HG03565 (cell line): ENCODE results near the gene PIN1.
A peak's percentile ranks its signal among the peaks of the same experiment; 100 is the strongest.
"Not testable (repeated sequence)": the region's sequence is repeated elsewhere in the genome, so short reads cannot be mapped to it uniquely, and the experiment has no call there.

ENCODE experiments used
- ATAC-seq: cut with Tn5 transposase; IDR thresholded peaks from one replicate; pipeline ENCODE4 v1.9.1; 2021; ENCODE audit warnings: mild to moderate bottlenecking, moderate library complexity; ENCODE audit not compliant: unreplicated experiment

PIN1 gene

GRCh38 chr19:9834726-9835506 lies at the start of gene PIN1:
Gene PIN1, plus strand, starts transcription at chr19:9835318. Its CDS starts 27 bp downstream, at chr19:9835345.
- peak; percentile 94 for ATAC-seq

- peak; percentile 54 for ATAC-seq
These were observed 49.5 kb upstream of the PIN1 start for GRCh38 chr19:9785367-9786331.

- no peak for ATAC-seq
These were observed 48.8 kb upstream of the PIN1 start for GRCh38 chr19:9786342-9786741.

- no peak for ATAC-seq
These were observed 48.3 kb upstream of the PIN1 start for GRCh38 chr19:9786819-9787218.

DNA sequence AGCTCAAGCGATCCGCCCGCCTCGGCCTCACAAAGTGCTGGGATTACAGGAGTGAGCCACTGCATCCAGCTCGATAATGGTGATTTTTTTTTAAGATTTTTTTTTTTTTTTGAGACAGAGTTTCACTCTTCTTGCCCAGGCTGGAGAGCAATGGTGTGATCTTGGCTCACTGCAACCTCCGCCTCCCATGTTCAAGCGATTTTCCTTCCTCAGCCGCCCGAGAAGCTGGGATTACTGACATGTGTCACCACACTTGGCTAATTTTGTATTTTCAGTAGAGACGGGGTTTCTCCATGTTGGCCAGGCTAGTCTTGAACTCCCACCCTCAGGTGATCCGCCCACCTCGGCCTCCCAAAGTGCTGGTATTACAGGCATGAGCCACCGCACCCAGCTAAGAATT lies 46.5 kb upstream of the PIN1 start:
- not testable (repeated sequence) for ATAC-seq

GRCh38 chr19:9789066-9789465 lies 46.1 kb upstream of the PIN1 start:
- ATAC-seq: no peak

DNA sequence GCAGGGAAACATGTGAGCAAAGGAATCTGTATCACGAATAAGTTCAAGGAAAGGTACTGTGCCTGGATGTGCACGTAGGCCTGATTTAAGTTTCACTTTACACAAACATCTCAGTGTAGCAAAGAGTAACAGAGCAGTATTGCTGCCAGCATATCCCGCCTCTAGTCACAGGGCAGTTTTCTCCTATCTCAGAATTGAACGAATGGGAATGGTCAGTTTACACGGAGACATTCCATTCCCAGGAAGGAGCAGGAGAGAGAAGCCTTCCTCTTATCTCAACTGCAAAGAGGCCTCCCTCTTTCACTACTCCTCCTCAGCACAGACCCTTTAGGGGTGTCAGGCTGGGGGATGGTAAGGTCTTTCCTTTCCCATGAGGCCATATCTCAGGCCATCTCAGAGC lies 45.5 kb upstream of the PIN1 start:
- ATAC-seq: not testable (repeated sequence)

GRCh38 chr19:9791073-9791367 lies 44.1 kb upstream of the PIN1 start:
- not testable (repeated sequence) for ATAC-seq

GRCh38 chr19:9791552-9792205 lies 43.4 kb upstream of the PIN1 start:
- no peak for ATAC-seq

DNA sequence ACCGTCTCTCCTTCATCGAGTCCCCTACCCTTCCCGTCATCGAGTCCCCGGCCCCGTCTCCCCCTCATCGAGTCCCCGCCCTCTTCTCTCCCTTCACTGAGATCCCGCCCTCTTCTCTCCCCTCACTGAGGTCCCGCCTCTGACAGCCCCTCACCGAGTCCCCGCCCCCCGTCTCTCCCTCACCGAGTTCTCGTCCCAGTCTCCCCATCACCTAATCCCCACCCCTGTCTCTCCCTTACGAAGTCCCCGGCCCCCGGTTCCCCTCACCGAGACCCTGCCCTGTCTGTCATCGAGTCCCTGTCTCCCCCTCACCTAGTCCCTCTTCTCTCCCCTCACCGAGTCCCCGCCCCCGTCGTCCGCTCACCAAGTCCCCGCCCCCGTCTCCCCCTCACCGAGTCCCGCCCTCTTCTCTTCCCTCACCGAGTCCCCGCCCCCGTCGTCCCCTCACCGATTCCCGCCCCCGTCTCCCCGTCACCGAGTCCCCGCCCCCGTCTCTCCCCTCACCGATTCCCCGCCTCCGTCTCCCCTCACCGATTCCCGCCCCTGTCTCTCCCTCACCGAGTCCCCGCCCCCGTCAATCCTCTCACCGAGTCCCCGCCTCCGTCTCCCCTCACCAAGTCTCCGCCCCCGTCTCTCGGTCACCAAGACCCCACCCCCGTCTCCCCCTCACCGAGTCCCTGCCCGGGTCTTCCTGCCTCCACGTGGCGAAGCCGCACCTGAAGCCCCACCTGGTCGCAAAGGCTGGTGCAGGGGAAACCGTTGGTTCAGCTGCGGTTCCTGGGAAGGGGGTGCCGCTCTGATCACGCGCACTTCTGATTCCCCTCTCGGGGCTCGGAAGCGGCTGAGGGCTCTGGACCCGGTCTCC lies 42.7 kb upstream of the PIN1 start:
- no peak for ATAC-seq

DNA sequence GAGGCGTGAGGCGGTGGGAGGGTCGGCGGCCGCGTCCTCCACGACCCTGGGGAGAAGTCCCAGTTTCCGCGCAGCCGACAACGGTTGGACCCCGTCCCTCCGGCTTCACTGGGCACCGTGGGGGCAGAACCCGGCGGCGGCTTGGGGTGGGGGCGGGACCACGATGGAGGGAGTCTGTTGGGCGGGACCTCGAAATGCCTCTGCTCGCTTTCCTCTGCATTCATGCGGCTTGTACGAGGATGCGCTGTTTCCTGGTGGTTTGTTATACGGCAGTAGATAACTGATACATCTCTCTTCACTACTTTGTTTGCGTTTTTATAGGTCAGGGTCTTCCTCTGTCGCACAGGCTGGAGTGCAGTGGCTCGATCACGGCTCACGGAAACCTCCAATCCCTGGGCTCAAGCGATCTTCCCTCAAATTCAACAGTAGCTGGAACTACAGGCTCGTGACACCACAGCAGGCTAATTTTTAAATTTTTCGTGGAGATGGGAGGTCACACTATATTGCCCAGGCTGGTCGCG lies 42.0 kb upstream of the PIN1 start:
- ATAC-seq: no peak

- ATAC-seq: peak; percentile 52
These were observed 38.9 kb upstream of the PIN1 start for GRCh38 chr19:9796113-9796773.

GRCh38 chr19:9797871-9798270 lies 37.2 kb upstream of the PIN1 start:
- no peak for ATAC-seq

DNA sequence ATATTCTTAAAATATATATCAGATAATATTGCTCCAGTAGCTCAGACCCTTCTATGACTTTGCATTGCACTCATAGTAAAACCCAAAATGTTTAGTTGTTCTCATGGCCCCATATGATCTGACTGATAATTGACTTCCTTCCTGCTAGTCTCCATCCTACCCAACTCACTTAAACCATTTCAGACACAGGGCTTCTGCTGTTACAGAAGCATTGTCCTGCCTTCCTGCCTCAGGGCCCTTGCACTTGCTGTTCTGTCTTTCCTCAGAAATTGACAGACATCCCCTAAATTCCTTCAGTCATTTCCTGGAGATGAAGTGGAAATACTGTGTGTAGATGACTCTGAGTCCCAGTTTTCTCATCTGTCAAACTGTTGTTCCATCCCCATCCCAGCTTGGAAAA lies 36.0 kb upstream of the PIN1 start:
- no peak for ATAC-seq

DNA sequence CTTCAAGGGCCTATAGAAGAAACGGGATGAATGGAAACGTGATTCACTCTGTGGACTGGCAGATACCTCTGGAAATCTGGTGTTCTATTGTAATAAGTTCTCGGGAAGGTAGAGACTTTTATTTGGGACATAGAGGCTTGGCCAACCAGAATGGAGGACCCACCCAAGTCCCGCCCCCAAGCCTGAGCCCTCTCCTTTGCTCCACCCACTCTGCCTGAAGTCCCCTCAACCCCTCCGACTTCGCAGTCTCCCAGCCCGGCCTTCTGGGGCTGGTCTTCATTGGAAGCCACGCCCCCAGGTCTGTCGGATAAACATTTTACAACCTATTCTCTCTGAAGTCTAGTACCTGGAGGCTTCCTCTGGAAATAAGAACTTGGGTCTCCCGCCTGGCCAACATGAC lies 33.1 kb upstream of the PIN1 start:
- no peak for ATAC-seq

DNA sequence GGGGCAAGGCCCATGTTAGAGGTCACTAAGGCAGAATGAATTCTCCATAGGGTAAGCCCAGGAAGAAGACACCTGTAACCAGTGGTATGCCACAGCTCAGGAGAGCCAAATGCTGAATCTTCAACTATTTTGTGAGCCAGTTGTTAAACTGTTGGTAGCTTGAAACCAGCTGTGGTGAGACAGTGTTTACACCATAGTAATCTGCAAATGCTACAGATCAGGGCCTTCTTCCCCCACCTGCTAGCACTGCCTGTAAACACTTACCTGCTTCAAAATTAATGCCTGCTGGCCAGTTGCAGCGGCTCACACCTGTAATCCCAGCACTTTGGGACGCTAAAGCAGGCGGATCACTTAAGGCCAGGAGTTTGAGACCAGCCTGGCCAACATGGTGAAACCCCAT lies 28.3 kb upstream of the PIN1 start:
- no peak for ATAC-seq

DNA sequence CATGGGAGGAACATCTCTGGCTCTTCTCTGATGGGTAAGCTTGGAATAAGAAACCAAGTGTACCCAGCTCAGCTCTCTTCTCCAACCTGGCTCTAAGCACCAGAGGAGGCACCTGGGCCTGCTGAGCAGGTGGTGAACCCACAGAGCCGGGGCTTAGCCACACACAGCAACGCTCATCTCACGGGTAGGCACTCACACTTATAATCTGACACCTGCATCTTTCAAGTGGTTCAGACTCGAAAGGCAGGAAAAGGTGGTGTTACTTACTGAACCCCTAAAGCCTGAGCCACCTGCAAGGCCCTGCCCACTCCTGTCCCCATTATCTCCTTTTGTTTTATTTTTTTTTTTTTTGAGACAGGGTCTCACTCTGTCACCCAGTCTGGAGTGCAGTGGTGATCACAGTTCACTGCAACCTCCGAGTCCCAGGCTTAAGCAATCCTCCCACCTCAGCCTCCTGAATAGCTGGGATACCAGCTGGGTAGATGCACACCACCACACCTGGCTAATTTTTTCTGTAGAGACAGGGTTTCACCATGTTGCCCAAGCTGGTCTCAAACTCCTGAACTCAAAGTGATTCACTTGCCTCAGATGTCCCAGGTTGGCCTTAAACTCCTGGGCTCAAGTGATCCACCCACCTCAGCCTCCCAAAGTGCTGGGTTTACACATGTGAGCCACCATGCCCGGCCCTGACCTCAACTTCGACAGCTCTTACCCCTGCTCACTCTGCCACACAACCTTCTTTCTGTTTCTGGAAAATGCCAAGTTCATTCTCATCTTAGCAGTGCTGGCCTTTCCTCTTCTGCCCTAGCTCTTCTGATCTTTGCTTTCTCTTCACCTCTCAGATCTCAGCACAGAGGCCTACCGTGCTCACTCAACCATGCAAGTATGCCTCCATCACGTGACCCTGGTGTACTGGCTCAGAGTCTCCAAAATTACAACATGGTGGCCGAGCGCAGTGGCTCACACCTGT lies 26.0 kb upstream of the PIN1 start:
- no peak for ATAC-seq

- ATAC-seq: no peak
These were observed 24.0 kb upstream of the PIN1 start for GRCh38 chr19:9811139-9811538.
